Measurements from ENCODE around the gene GALNT8. TPM values are rescaled to one million over a fixed set of nuclear protein-coding genes. Genes with fewer than 3 reads are reported as not detected.

GALNT8 gene, protein sequence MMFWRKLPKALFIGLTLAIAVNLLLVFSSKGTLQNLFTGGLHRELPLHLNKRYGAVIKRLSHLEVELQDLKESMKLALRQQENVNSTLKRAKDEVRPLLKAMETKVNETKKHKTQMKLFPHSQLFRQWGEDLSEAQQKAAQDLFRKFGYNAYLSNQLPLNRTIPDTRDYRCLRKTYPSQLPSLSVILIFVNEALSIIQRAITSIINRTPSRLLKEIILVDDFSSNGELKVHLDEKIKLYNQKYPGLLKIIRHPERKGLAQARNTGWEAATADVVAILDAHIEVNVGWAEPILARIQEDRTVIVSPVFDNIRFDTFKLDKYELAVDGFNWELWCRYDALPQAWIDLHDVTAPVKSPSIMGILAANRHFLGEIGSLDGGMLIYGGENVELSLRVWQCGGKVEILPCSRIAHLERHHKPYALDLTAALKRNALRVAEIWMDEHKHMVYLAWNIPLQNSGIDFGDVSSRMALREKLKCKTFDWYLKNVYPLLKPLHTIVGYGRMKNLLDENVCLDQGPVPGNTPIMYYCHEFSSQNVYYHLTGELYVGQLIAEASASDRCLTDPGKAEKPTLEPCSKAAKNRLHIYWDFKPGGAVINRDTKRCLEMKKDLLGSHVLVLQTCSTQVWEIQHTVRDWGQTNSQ
- total RNA-seq (2014; rRNA removed; shearing (Covaris generic)): not detected in 2 replicates

DNA sequence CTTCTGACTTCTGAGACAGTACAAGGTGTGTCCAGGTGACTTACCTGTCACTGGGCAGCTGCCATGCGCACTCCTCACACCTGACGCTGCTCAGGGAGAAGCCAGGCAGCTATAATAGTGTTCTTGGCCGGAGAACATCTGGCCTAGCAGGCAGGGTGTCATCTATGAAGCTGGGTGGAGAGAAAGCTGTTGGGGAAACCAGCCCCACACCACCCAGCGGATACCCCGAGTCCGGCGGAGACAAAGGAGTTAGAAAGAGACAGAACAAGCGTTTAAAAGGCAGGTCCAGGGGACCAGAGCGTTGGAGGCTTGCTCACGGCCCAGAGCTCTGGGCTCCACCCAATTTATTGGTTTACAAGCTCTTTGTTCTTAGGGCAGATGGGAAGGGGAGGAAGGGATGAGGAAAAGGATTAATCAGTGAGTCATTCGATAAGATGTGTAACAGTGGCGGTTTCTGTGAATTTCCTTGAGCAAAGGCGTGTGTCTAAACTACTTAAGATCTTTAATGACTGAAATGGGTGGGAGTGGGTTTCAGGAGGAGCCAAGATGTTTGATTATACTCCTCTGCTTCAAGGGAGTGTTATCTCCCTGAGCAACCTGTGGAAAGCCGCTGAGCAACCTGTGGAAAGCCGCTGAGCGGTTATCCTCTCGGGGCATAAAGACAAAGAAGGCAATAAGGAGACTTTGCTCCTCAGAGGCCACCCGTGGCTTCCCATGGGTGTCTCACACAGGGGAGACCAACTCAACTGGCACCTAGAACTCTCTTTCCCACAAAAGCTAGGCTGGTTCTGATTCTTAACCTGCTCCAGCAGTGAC, at the start of gene GALNT8:
Gene GALNT8, plus strand, starts transcription at position 580 of the 816 bp plus-strand sequence. CDS start 278 bp downstream, outside the sequence.
- Histone ChIP-seq H3K4me1 (replicated peaks) (no peaks in the 10 kb centered on the region), H3K27ac (no peak within 1 kb of the TSS), H3K27me3 (replicated peaks) (peaks cover 30% of the 10 kb centered on the region), H3K36me3 (no peaks in the 10 kb centered on the region), H3K4me3 (no peak within 1 kb of the TSS), H3K9me3 (replicated peaks) (peaks cover 3% of the 10 kb centered on the region; the same call in 1 of the 2 replicates)
- DNase-seq (ENCODE audit: low read depth in 1 of 2, low spot score in 2 of 2): no peak

DNA sequence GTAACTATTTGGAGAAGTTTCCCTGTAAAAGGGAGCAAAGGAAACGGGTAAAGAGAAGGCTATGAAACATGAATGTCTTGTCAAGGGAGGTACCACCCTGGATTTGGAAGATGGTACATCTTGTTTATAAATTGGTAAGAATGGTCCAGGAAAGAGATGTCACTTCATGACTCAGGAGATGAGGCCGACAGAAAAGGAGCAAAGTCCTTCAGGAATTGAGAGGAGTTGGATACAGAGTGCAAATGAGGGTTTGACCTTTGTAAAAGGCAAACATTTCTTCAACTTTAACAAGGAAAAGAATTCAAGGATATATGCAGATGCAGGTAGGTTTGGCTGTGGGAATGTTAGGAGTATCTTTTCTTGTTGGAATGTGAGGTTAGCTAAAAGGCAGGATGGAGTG, 40.5 kb upstream of the GALNT8 start:
- Histone ChIP-seq H3K9me3 (replicated peaks) (no peaks in the 10 kb centered on the region), H3K4me3 (no peak overlapping the region), H3K27ac (no peak overlapping the region), H3K27me3 (replicated peaks) (no peaks in the 10 kb centered on the region), H3K36me3 (peaks cover 27% of the 10 kb centered on the region), H3K4me1 (replicated peaks) (no peaks in the 10 kb centered on the region)
- DNase-seq (ENCODE audit: low read depth in 1 of 2, low spot score in 2 of 2): no peak

GRCh38 chr12:4681732-4682131, 38.5 kb upstream of the GALNT8 start:
- H3K36me3 ChIP-seq: peaks cover 37% of the 10 kb centered on the region
- no peak overlapping the region for H3K27ac ChIP-seq
- DNase-seq (ENCODE audit: low read depth in 1 of 2, low spot score in 2 of 2): no peak
- H3K9me3 ChIP-seq (replicated peaks): no peaks in the 10 kb centered on the region
- no peak overlapping the region for H3K4me3 ChIP-seq
- no peaks in the 10 kb centered on the region for H3K27me3 ChIP-seq (replicated peaks)
- no peaks in the 10 kb centered on the region for H3K4me1 ChIP-seq (replicated peaks)

GRCh38 chr12:4685317-4685716, 34.9 kb upstream of the GALNT8 start:
- peaks cover 42% of the 10 kb centered on the region for H3K36me3 ChIP-seq
- no peak overlapping the region for H3K4me3 ChIP-seq
- no peaks in the 10 kb centered on the region for H3K27me3 ChIP-seq (replicated peaks)
- no peak for DNase-seq (ENCODE audit: low read depth in 1 of 2, low spot score in 2 of 2)
- H3K4me1 ChIP-seq (replicated peaks): no peaks in the 10 kb centered on the region
- H3K27ac ChIP-seq: no peak overlapping the region
- H3K9me3 ChIP-seq (replicated peaks): no peaks in the 10 kb centered on the region

GRCh38 chr12:4690760-4691159, 29.4 kb upstream of the GALNT8 start:
- Histone ChIP-seq H3K4me1 (replicated peaks) (no peaks in the 10 kb centered on the region), H3K9me3 (replicated peaks) (no peaks in the 10 kb centered on the region), H3K27ac (no peak overlapping the region), H3K27me3 (replicated peaks) (no peaks in the 10 kb centered on the region), H3K36me3 (peaks cover 20% of the 10 kb centered on the region), H3K4me3 (no peak overlapping the region)
- DNase-seq (ENCODE audit: low read depth in 1 of 2, low spot score in 2 of 2): no peak

GRCh38 chr12:4700621-4701026, 19.6 kb upstream of the GALNT8 start:
- Histone ChIP-seq H3K4me3 (no peak overlapping the region), H3K4me1 (replicated peaks) (no peaks in the 10 kb centered on the region), H3K9me3 (replicated peaks) (no peaks in the 10 kb centered on the region), H3K36me3 (no peaks in the 10 kb centered on the region), H3K27me3 (replicated peaks) (no peaks in the 10 kb centered on the region), H3K27ac (no peak overlapping the region)
- no peak for DNase-seq (ENCODE audit: low read depth in 1 of 2, low spot score in 2 of 2)

DNA sequence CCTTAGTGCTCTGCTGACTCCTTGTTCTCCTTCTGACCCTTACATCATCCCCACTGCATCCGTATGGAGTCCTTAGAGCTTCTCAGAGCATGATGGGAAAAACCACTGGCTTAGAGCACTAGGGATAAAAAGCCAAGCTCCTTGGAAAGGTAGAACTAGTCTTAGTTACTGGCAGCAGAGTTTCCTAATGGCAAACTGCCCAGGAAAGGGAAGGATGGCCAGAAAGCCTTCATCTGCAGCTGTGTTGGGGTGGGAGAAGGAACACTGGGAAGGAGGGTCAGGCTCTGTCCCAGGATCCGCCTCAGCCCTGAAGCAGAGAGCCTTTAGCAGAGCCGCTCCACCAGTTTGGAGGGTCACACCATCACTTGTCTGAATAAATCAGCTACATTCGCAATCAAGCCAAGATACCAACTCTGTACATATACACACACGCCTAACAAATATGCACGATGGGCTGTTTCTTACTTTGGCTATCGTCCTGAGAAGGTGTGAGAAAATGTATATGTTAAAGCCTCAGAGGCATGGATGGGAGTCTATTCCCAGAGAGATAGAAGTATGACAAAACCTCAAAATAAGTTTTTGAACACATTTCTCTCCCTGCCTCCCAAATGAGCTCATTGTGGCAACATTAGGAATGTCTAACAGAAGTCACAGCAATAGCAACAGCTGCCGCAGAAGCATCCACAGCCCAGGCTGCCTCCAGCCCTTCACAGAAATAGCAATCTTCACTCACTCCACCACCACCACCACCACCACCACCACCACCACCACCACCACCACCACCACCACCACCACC, 18.6 kb upstream of the GALNT8 start:
- peaks cover under 1% of the 10 kb centered on the region; the same call in 1 of the 2 replicates for H3K27me3 ChIP-seq (replicated peaks)
- H3K27ac ChIP-seq: no peak overlapping the region
- H3K9me3 ChIP-seq (replicated peaks): no peaks in the 10 kb centered on the region
- DNase-seq (ENCODE audit: low read depth in 1 of 2, low spot score in 2 of 2): no peak
- H3K4me1 ChIP-seq (replicated peaks): no peaks in the 10 kb centered on the region
- no peak overlapping the region for H3K4me3 ChIP-seq
- H3K36me3 ChIP-seq: no peaks in the 10 kb centered on the region

GRCh38 chr12:4703676-4704075, 16.5 kb upstream of the GALNT8 start:
- no peak for DNase-seq (ENCODE audit: low read depth in 1 of 2, low spot score in 2 of 2)
- H3K4me1 ChIP-seq (replicated peaks): no peaks in the 10 kb centered on the region
- H3K27me3 ChIP-seq (replicated peaks): peaks cover 14% of the 10 kb centered on the region
- H3K9me3 ChIP-seq (replicated peaks): no peaks in the 10 kb centered on the region
- no peak overlapping the region for H3K27ac ChIP-seq
- no peak overlapping the region for H3K4me3 ChIP-seq
- H3K36me3 ChIP-seq: no peaks in the 10 kb centered on the region

- Histone ChIP-seq H3K36me3 (no peaks in the 10 kb centered on the region), H3K27ac (no peak overlapping the region), H3K9me3 (replicated peaks) (no peaks in the 10 kb centered on the region), H3K27me3 (replicated peaks) (peaks cover 16% of the 10 kb centered on the region), H3K4me3 (no peak overlapping the region), H3K4me1 (replicated peaks) (no peaks in the 10 kb centered on the region)
- DNase-seq (ENCODE audit: low read depth in 1 of 2, low spot score in 2 of 2): no peak
Measured at GRCh38 chr12:4705824-4706223, 14.4 kb upstream of the GALNT8 start.

DNA sequence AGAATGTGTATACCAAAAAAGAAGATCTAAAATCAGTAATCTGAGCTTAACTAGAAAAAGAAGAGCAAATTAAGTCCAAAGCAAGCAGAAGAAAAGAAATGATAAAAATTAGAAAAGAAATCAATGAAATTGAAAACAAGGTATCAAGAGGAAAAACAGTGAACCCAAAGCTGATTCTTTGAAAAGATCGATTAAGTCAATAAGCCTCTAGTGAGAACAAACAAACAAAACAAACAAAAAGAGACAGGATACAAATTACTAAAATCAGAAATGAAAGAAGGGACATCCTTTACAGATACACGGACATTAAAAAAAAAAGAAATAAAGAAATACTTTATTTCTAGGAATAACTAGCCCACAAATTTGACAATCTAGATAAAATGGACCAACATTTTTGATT, 12.9 kb upstream of the GALNT8 start:
- Histone ChIP-seq H3K36me3 (no peaks in the 10 kb centered on the region), H3K27ac (no peak overlapping the region), H3K4me1 (replicated peaks) (no peaks in the 10 kb centered on the region), H3K9me3 (replicated peaks) (no peaks in the 10 kb centered on the region), H3K4me3 (no peak overlapping the region), H3K27me3 (replicated peaks) (peaks cover 25% of the 10 kb centered on the region)
- DNase-seq (ENCODE audit: low read depth in 1 of 2, low spot score in 2 of 2): no peak

DNA sequence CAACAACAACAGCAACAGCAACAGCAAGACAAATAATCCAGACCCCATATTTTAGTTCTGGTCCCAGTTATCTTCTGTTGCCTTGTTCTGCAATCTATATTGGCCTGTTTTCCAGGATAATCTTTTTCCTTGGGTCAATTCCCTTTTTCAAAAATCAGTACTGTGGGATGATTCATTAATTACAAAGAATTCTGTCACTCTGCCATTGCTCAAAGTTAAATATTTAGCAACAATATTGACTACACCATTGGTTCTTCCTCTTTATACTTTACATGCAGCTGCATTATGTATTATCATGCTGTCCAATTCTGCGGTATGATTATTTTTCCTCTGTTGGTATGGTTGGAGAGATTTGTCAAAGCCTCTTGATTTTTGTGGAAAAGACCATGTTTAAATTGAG, 10.1 kb upstream of the GALNT8 start:
- Histone ChIP-seq H3K36me3 (no peaks in the 10 kb centered on the region), H3K27ac (no peak overlapping the region), H3K4me3 (no peak overlapping the region), H3K9me3 (replicated peaks) (no peaks in the 10 kb centered on the region), H3K27me3 (replicated peaks) (peaks cover 25% of the 10 kb centered on the region), H3K4me1 (replicated peaks) (no peaks in the 10 kb centered on the region)
- DNase-seq (ENCODE audit: low read depth in 1 of 2, low spot score in 2 of 2): no peak

- no peaks in the 10 kb centered on the region for H3K9me3 ChIP-seq (replicated peaks)
- no peaks in the 10 kb centered on the region for H3K4me1 ChIP-seq (replicated peaks)
- H3K36me3 ChIP-seq: no peaks in the 10 kb centered on the region
- H3K27me3 ChIP-seq (replicated peaks): peaks cover 22% of the 10 kb centered on the region
- H3K4me3 ChIP-seq: no peak overlapping the region
- no peak for DNase-seq (ENCODE audit: low read depth in 1 of 2, low spot score in 2 of 2)
- no peak overlapping the region for H3K27ac ChIP-seq
Measured at GRCh38 chr12:4714879-4715278, 5.3 kb upstream of the GALNT8 start.

- Histone ChIP-seq H3K27ac (no peak overlapping the region), H3K27me3 (replicated peaks) (peaks cover 20% of the 10 kb centered on the region; the same call in 1 of the 2 replicates), H3K4me1 (replicated peaks) (no peaks in the 10 kb centered on the region), H3K9me3 (replicated peaks) (peaks cover 3% of the 10 kb centered on the region; the same call in 1 of the 2 replicates), H3K36me3 (no peaks in the 10 kb centered on the region), H3K4me3 (no peak overlapping the region)
- no peak for DNase-seq (ENCODE audit: low read depth in 1 of 2, low spot score in 2 of 2)
Measured at GRCh38 chr12:4717806-4718205, 2.4 kb upstream of the GALNT8 start.

Data from SJSA1 (cell line).